ENCODE data around the gene GAS5. TPM values are rescaled to one million over a fixed set of nuclear protein-coding genes. Genes with fewer than 3 reads are reported as not detected.

The GAS5 gene
- total RNA-seq, 1 donor from 2014 or later = 701 TPM

DNA sequence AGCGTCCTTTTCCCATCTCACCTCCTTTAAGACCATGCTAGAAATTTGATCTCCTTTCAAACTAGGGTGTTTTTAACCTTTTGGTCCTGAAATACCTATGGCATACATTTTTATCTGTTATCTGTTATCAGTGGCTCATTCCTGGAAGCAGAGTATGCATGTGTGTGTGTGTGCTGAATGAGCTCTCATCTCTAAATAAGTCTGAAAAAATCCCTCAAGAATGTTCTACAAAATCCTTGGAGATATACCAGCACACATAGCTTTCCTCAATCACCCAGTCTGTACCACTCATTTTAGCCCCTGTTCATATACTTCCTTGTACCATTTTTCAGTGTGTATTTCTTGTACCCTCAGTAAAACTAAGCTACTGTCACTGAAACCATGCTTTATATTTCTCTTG, 49.3 kb downstream of the GAS5 start:
- peaks cover 11% of the 10 kb centered on the region for H3K36me3 Mint-ChIP-seq (ENCODE audit: low read depth)
- ATAC-seq (ENCODE audit: low read depth) (no peak), DNase-seq (no peak)
- no peak overlapping the region for H3K27ac Mint-ChIP-seq
- no peak overlapping the region for H3K4me3 Mint-ChIP-seq
- ChIA-PET POLR2A (no interaction called here), CTCF (interaction anchor here (0.9 kb wide), 1 partner anchor 9 kb away, joined by 3 read pairs; no protein-coding TSS in a partner anchor)
- no peaks in the 10 kb centered on the region for H3K9me3 Mint-ChIP-seq
- no peaks in the 10 kb centered on the region for H3K27me3 Mint-ChIP-seq
- intact Hi-C loops (cut with micrococcal nuclease) = no loop called here
- TF ChIP-seq, protein P1, sequence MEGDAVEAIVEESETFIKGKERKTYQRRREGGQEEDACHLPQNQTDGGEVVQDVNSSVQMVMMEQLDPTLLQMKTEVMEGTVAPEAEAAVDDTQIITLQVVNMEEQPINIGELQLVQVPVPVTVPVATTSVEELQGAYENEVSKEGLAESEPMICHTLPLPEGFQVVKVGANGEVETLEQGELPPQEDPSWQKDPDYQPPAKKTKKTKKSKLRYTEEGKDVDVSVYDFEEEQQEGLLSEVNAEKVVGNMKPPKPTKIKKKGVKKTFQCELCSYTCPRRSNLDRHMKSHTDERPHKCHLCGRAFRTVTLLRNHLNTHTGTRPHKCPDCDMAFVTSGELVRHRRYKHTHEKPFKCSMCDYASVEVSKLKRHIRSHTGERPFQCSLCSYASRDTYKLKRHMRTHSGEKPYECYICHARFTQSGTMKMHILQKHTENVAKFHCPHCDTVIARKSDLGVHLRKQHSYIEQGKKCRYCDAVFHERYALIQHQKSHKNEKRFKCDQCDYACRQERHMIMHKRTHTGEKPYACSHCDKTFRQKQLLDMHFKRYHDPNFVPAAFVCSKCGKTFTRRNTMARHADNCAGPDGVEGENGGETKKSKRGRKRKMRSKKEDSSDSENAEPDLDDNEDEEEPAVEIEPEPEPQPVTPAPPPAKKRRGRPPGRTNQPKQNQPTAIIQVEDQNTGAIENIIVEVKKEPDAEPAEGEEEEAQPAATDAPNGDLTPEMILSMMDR (IDR thresholded peaks at IDR 0.05) = no peak
- peaks cover 14% of the 10 kb centered on the region for H3K4me1 Mint-ChIP-seq

Other genes starting within 250 kb of the GAS5 start
- gene TEX50, start 232.7 kb downstream of the GAS5 start, total RNA-seq = not detected in 2 replicates
- gene ANKRD45, start 198.1 kb downstream of the GAS5 start, total RNA-seq = not detected in 2 replicates
- gene KLHL20, start 153.0 kb downstream of the GAS5 start, total RNA-seq = 19.6 and 26.1 TPM in 2 replicates
- gene DARS2, start 43.3 kb downstream of the GAS5 start, total RNA-seq = 24.0 and 26.0 TPM in 2 replicates
- gene CENPL, start 43.1 kb downstream of the GAS5 start, total RNA-seq = 12.7 and 14.0 TPM in 2 replicates
- gene ZBTB37, start 391 bp upstream of the GAS5 start, total RNA-seq = 21.1 and 24.6 TPM in 2 replicates
- gene SERPINC1, start 49.3 kb upstream of the GAS5 start, total RNA-seq = 0.24 TPM in 2 replicates
- 45.6 and 55.6 TPM in 2 replicates for gene RC3H1, start 154.4 kb upstream of the GAS5 start, total RNA-seq